NCI-H1417 treated with DMSO at 0.1 percent for 48 hours (cell line): Measurements from ENCODE around the gene EMC6.

Source experiments
- DNase-seq: peaks from one replicate; lab custom pipeline; 2025; lab: John Stamatoyannopoulos, UW

EMC6 gene

DNA sequence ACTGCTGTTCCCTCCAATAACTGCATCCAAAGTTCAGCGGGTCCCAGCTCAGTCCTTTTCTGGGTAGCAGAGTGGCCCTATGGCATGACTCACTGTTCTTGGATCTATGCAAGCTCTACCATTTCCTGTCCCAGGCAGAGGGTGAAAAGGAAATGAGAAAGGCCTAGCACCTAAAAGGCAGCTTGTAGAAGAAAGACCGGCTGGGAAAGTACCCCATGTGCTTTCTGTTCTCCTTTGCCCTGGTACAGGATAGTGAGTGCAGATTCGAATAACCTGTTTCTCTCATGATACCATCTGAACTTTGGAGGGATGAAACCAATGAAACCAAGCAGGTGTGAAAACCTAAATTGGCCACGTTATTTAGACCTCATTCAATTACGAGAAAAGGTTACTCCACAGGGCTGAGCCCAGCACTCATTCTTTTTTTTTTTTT lies 42.4 kb downstream of the EMC6 start:
- DNase-seq = no peak

DNA sequence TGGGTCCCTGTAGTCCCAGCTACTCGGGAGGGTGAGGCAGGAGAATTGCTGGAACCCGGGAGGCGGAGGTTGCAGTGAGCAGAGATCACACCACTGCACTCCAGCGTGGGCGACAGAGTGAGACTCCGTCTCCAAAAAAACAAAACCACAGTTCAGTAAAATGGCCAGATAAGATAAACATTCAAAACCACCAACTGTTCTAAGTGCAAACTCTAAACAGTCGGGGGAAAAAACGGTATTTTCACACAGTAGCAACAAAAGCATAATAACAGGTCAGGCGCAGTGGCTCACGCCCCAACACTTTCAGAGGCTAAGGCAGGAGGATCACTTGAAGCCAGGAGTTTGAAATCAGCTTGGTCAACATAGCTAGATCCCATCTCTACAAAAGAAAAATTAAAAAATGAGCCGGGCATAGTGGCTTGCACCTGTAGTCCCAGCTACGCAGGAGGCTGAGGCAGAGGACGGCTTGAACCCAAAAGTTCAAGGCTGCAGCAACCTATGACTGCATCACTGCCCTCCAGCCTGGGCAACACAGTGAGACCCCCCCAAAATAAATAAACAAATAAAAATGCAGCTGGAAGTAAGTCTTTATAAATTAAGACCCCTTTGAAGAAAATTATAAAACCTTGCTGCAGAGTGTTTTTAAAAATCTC lies 44.3 kb downstream of the EMC6 start:
- no peak for DNase-seq

DNA sequence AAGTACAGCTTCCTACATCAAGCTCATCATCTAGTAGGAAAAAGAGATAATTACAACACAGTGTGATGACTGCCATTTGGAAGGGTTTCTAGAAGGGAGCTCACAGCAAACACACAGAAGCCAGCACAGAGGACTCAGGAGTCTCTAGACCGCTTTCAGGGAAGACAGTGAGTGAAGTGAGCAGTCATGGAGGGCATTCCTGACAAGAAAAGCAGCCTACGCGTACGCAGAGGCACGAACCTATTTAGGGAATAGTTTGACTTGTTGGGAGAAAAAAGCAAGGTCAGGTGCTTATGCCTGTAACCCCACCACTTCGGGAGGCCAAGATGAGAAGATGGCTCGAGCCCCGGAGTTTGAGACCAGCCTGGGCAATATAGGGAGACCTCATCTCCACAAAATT lies 46.7 kb downstream of the EMC6 start:
- no peak for DNase-seq

DNA sequence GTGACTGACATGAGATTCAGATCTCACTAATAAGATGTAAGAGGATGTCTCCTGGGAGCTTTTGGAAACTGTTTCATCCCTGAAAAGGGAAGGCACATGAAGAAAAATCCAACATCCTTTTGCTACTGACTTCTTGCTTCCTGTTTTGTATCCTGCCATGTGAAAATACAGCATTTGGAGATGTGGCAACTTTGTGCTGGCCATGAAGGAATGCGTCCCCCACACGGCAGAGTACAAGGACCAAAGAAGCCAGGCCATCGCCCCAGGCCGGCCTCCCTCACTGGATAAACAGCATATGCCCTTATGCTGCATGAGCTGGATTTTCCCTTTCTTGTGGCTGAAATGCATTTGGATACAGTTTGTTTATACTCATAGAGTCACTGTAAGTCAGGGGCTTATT lies 49.6 kb downstream of the EMC6 start:
- no peak for DNase-seq

DNA sequence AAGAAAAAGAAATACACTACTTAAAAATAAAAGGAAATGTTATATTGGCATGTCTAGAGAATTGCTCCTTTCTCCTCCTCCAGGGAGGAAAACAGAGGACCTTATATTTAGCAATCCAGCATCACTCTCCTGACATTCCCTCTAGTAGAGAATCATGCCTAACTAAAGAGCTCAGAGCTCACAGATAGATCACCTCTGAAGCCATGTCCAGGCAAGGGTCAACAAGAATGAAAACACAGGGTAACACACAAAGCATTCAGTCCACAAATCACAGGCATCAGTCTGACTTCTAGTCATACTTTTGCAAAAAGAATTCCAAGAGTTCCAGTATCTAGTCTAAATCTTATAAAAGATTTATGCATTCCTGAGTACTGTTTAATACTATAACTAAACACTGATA lies 50.7 kb downstream of the EMC6 start:
- DNase-seq = no peak
